LNCaP clone FGC (cell line): ENCODE results near the gene RALY.

ENCODE experiments used
- DNase-seq: peaks from one replicate; pipeline ENCODE4 v3.0.0-alpha.2; 2011; ENCODE audit warnings: low read depth
- H3K4me3 ChIP-seq: 2 replicates; pipeline ENCODE4 v1.5.1; 2011; ENCODE audit warnings: mild to moderate bottlenecking, low read depth, low read length, control low read depth
- CTCF ChIP-seq: IDR thresholded peaks from 2 replicates; pipeline ENCODE4 v1.5.1; 2012; ENCODE audit warnings: mild to moderate bottlenecking; ENCODE audit not compliant: control insufficient read depth, insufficient read depth; ENCODE audit errors: extremely low read depth

Gene RALY

GRCh38 chr20:34096699-34097444 lies 103.2 kb downstream of the RALY start:
- no peak for TF ChIP-seq CTCF
- DNase-seq = no peak
- no peak overlapping the region for H3K4me3 ChIP-seq

- TF ChIP-seq CTCF = no peak
- no peak for DNase-seq
- H3K4me3 ChIP-seq = no peak overlapping the region
Measured at GRCh38 chr20:34098570-34098969, 104.9 kb downstream of the RALY start.

- no peak overlapping the region for H3K4me3 ChIP-seq
- no peak for TF ChIP-seq CTCF
- DNase-seq = no peak
Measured at GRCh38 chr20:34099675-34100074, 106.0 kb downstream of the RALY start.

DNA sequence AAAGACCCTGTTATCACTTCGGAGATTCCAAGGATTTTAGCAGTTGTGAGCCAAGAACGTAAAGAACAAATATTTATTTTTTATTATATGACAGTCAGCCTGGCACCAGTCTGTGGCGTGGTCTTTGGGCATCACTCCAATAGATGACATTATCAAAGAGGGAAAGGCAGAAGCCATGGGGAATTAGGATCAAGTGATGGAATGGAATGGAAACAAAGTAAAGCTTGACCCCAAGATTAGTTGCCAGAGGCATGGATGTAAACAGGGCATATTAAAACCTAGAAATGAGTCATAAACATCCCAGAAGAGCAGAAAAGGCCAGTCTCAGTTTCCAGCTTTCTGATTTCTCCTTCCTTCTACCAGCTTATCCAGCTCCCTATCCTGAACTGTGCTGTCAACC lies 106.9 kb downstream of the RALY start:
- H3K4me3 ChIP-seq = no peak overlapping the region
- no peak for TF ChIP-seq CTCF
- DNase-seq = no peak

DNA sequence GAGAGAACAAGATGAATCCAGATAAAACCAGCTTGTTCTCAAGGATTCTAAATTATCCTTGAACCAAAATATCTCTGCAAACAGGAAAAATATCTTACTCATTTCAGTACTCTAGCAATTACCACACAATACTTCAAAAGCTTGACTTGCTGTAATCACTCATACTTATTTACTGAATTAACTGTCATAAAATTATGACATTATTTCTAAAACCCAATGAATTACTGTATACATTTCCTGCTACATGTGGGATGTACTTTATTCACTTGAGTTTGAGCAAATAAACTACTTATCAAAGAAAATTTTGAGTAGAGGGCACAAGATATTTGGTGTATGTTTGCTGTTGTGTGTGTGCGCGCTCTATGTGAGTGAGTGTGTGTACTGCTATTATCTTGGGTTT lies 108.6 kb downstream of the RALY start:
- no peak overlapping the region for H3K4me3 ChIP-seq
- DNase-seq = no peak
- no peak for TF ChIP-seq CTCF

GRCh38 chr20:34104059-34104458 lies 110.3 kb downstream of the RALY start:
- H3K4me3 ChIP-seq = no peak overlapping the region
- no peak for DNase-seq
- no peak for TF ChIP-seq CTCF
